ENCODE measurements around the gene SMPD3. TPM values are rescaled to one million over a fixed set of nuclear protein-coding genes. Genes with fewer than 3 reads are reported as not detected.

Gene SMPD3
- total and polyA plus RNA-seq, 2 of the 4 experiments (the other 2 are of a cell fraction), result not detected

DNA sequence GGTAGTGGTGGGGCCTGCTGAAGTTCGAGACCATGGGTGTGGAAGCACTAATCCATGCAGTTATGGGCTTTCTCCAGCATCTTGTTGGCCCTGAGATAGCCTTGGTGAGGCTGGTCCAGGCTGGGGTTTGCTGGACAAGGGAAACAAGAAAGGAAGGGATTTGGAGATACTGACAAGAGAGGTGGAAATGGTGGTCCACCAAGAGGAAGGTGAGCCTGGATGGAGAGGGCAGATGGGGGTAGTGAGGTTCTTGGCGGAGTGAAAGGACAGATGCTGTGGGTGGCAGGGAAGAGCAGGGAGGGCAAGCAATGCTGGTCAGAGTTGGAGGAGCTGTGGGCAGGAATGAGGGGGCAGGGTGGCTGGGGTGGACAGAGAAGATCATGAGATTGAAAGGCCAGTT lies 5.5 kb upstream of the SMPD3 start:
- Histone ChIP-seq H3K4ac (ENCODE audit: low read depth, low read length) (no peak overlapping the region), H2AK9ac (replicated peaks; ENCODE audit: low read depth, low read length, poor library complexity) (no peak overlapping the region), H4K20me1 (ENCODE audit: insufficient read depth, low read length) (no peaks in the 10 kb centered on the region), H4K5ac (ENCODE audit: low read depth, low read length) (no peak overlapping the region), H4K91ac (ENCODE audit: insufficient read depth, low read depth, low read length) (no peak overlapping the region), H3K18ac (ENCODE audit: low read depth, low read length) (no peak overlapping the region), H2BK5ac (ENCODE audit: low read depth, low read length, poor library complexity, severe bottlenecking) (no peak overlapping the region), H3K56ac (ENCODE audit: extremely low read depth, insufficient read depth, low read length) (no peak overlapping the region), H2BK15ac (ENCODE audit: low read depth, low read length) (no peak overlapping the region), H3K23ac (ENCODE audit: low read depth, low read length) (no peak overlapping the region), H3K79me1 (ENCODE audit: low read depth in 1 of 2, low read length in 2 of 2) (no peaks in the 10 kb centered on the region), H3K36me3 (ENCODE audit: control insufficient read depth, insufficient read depth, low read length) (no peaks in the 10 kb centered on the region), H2BK20ac (ENCODE audit: low read depth, low read length) (no peak overlapping the region), H3K27ac (ENCODE audit: insufficient read depth, low read length) (no peak overlapping the region), H3K14ac (replicated peaks; ENCODE audit: low read depth, low read length) (no peak overlapping the region), H4K8ac (ENCODE audit: low read depth in 2 of 2, low read length in 2 of 2) (no peak overlapping the region), H3K4me1 (ENCODE audit: control insufficient read depth, insufficient read depth, low read length) (peaks cover 6% of the 10 kb centered on the region), H2BK120ac (ENCODE audit: low read depth, low read length) (no peak overlapping the region), H2AFZ (replicated peaks; ENCODE audit: low read length, poor library complexity) (no peak overlapping the region), H3K4me3 (ENCODE audit: insufficient read depth, low read depth, low read length) (no peak overlapping the region), H3K27me3 (ENCODE audit: control insufficient read depth, insufficient read depth, low read length) (peaks cover 10% of the 10 kb centered on the region), H2AK5ac (ENCODE audit: low read depth, low read length) (no peak overlapping the region), H3K9me1 (ENCODE audit: insufficient read depth, low read length) (peaks cover 2% of the 10 kb centered on the region; the same call in 1 of the 2 replicates), H3K9me3 (ENCODE audit: control insufficient read depth, insufficient read depth, low read length) (no peaks in the 10 kb centered on the region), H3K9ac (ENCODE audit: low read depth, low read length) (no peak overlapping the region), H3K4me2 (ENCODE audit: low read depth, low read length) (no peak overlapping the region)
- no TSS peak for BruUV-seq (replicated peaks)
- POLR2A ChIA-PET (ENCODE audit: unreplicated experiment), result no interaction called here
- in situ Hi-C loops (cut with MboI; ENCODE audit: low sequenced_read_pairs), result no loop called here
- DNase-seq, result no peak
- CTCF ChIA-PET, result no interaction called here
- TF ChIP-seq, protein P1, sequence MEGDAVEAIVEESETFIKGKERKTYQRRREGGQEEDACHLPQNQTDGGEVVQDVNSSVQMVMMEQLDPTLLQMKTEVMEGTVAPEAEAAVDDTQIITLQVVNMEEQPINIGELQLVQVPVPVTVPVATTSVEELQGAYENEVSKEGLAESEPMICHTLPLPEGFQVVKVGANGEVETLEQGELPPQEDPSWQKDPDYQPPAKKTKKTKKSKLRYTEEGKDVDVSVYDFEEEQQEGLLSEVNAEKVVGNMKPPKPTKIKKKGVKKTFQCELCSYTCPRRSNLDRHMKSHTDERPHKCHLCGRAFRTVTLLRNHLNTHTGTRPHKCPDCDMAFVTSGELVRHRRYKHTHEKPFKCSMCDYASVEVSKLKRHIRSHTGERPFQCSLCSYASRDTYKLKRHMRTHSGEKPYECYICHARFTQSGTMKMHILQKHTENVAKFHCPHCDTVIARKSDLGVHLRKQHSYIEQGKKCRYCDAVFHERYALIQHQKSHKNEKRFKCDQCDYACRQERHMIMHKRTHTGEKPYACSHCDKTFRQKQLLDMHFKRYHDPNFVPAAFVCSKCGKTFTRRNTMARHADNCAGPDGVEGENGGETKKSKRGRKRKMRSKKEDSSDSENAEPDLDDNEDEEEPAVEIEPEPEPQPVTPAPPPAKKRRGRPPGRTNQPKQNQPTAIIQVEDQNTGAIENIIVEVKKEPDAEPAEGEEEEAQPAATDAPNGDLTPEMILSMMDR (conservative IDR thresholded peaks at IDR 0.05; ENCODE audit: low read depth, low read length), result no peak
- TF ChIP-seq, protein P2, sequence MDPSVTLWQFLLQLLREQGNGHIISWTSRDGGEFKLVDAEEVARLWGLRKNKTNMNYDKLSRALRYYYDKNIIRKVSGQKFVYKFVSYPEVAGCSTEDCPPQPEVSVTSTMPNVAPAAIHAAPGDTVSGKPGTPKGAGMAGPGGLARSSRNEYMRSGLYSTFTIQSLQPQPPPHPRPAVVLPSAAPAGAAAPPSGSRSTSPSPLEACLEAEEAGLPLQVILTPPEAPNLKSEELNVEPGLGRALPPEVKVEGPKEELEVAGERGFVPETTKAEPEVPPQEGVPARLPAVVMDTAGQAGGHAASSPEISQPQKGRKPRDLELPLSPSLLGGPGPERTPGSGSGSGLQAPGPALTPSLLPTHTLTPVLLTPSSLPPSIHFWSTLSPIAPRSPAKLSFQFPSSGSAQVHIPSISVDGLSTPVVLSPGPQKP (IDR thresholded peaks at IDR 0.05; ENCODE audit: borderline replicate concordance, low read depth, low read length), result no peak
- TF ChIP-seq RCOR1 (IDR thresholded peaks at IDR 0.05; ENCODE audit: insufficient replicate concordance, low read length), result no peak
- TF ChIP-seq, protein P3, sequence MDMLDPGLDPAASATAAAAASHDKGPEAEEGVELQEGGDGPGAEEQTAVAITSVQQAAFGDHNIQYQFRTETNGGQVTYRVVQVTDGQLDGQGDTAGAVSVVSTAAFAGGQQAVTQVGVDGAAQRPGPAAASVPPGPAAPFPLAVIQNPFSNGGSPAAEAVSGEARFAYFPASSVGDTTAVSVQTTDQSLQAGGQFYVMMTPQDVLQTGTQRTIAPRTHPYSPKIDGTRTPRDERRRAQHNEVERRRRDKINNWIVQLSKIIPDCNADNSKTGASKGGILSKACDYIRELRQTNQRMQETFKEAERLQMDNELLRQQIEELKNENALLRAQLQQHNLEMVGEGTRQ (IDR thresholded peaks at IDR 0.05; ENCODE audit: low read depth, low read length), result no peak
- TF ChIP-seq POLR2A (IDR thresholded peaks at IDR 0.05; ENCODE audit: low read depth, low read length), result no peak
- no peak for TF ChIP-seq MXI1 (IDR thresholded peaks at IDR 0.05; ENCODE audit: borderline replicate concordance, low read depth, low read length)
- no peak for TF ChIP-seq MAFK (IDR thresholded peaks at IDR 0.05; ENCODE audit: low read depth, low read length)
- no peak for TF ChIP-seq RAD21 (IDR thresholded peaks at IDR 0.05; ENCODE audit: low read length)
- no peak for TF ChIP-seq RFX5 (IDR thresholded peaks at IDR 0.05; ENCODE audit: low read depth, low read length)
- no peak for TF ChIP-seq FOS (IDR thresholded peaks at IDR 0.05; ENCODE audit: low read depth, low read length)
- no peak for TF ChIP-seq MAZ (IDR thresholded peaks at IDR 0.05; ENCODE audit: borderline replicate concordance, low read depth, low read length)
- TF ChIP-seq NFE2L2 (IDR thresholded peaks at IDR 0.05; ENCODE audit: low read depth, low read length), result no peak
- no peak for TF ChIP-seq CEBPB (IDR thresholded peaks at IDR 0.05; ENCODE audit: low read depth, low read length)
- TF ChIP-seq BHLHE40 (IDR thresholded peaks at IDR 0.05; ENCODE audit: low read depth, low read length), result no peak
- intact Hi-C loops (cut with micrococcal nuclease), result no loop called here
- no peak for ATAC-seq (ENCODE audit: low read depth)
- 0% methylated on average over 1 of the region's 2 CpGs; no CpG with 5 or more reads in 1 of the 2 experiments for WGBS, 2 experiments (ENCODE audit: extremely low coverage in 2 of 2, insufficient read length in 1 of 2)
- dilution Hi-C loops (cut with HindIII; ENCODE audit: low sequenced_read_pairs, unreplicated experiment), result no loop called here

Measured in IMR-90 (cell line).